Brain pericyte (primary cell): ENCODE results near the gene MRPL14.
"Not testable (repeated sequence)": the region's sequence is repeated elsewhere in the genome, so short reads cannot be mapped to it uniquely, and the experiment has no call there.

Experiments used
- DNase-seq: peaks from one replicate; pipeline ENCODE4 v3.0.0-alpha.2; 2012; ENCODE audit warnings: low read depth, low spot score

The MRPL14 gene

DNA sequence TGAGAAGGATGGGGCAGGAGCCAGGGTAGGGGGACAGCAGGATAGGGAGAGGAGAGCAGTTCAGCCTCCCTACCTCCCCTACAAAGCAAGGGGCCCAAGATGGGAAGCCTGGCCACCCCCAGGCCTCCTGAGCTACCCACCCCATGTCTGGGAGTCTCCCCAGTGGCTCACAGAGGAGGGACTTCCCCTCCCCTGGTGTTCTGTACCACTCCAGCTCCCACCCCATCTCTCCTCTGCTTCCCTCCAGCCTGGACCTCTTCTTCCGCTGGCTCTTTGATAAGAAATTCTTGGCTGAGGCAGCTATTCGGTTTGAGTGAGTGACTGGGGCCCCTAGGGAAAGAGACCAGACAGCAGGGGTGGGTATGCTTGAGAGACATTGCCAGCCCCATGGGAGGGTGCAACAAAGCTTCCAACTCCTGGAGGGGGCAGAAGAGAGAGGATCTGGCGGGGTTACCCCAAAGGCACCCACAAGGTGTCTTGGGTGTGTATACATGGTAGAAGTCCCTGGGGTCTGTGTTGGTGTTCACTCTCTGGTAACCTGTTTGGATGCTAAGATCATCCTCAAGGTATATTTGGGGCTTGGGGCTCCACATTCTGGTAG, 23.2 kb upstream of the MRPL14 start:
- DNase-seq: no peak

DNA sequence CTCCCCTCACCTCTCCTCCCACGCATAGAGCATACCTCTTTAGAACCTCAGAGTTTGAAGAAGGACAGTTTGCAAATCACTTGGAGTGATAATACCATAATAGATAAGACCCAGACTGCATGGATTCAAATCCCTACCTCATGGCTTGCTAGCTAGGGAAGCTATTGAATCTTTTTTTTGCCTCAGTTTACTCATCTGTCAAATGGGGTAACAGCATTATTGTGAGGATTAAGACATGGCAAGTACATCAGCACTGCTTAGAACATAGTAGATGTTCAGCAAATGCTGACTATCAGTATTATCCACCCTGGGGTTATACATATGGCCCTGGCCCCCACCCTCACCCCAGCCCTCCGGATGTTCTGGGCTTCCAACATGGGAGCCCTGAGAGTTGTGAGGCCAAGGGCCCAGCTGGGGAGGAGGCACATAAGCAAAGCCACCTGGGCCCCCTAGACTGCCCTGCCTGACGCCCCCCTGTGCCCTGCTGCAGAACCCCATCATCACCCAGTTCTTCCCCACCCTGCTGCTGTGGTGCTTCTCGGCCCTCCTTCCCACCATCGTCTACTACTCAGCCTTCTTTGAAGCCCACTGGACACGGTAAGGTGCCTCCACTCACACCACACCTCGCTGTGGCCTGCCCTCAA, 22.2 kb upstream of the MRPL14 start:
- no peak for DNase-seq

DNA sequence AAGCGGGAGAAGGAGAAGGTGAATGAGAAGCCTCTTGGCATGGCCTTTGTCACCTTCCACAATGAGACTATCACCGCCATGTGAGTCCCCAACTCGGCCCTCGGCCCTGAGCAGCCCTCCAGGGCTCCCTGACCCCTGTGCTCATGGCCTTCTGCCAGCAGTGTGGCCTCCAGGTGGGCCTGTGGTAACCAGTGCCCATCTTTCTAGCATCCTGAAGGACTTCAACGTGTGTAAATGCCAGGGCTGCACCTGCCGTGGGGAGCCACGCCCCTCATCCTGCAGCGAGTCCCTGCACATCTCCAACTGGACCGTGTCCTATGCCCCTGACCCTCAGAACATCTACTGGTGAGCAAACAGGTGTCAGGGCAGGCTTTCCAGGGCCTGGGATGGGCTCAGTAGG, 21.1 kb upstream of the MRPL14 start:
- DNase-seq: no peak

DNA sequence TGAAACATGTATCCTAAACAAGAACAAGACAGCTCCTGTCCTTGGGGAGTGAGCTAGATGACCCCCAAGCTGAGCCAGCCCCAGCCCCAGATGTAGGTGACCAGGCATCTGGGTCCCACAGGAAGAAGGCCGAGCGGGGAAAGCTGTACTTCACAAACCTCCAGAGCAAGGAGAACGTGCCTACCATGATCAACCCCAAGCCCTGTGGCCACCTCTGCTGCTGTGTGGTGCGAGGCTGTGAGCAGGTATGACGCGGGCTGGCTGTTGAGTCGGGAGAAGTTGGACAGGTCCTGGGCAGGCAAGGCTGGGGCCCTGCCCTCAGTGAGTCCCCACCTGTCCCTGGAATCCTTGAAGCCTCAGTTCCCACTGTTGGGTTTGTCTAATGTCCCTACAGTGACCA, 20.0 kb upstream of the MRPL14 start:
- no peak for DNase-seq

DNA sequence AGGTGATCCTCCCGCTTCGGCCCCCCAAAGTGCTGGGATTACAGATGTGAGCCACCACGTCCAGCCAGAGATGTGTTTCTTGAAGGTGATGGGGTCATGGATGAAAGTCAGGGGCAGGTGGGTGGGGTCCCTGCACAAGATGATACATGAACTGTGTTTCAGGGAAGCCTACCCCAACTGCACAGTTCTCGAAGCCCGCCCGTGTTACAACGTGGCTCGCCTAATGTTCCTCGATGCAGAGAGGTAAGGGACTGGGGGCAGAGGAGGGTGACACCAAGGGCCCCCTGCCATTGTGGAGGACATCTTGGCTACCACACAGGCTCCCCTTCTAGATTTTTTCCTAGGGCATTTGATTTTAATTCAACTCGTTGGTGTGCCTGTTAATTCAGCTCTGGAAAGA, 19.4 kb upstream of the MRPL14 start:
- no peak for DNase-seq

DNA sequence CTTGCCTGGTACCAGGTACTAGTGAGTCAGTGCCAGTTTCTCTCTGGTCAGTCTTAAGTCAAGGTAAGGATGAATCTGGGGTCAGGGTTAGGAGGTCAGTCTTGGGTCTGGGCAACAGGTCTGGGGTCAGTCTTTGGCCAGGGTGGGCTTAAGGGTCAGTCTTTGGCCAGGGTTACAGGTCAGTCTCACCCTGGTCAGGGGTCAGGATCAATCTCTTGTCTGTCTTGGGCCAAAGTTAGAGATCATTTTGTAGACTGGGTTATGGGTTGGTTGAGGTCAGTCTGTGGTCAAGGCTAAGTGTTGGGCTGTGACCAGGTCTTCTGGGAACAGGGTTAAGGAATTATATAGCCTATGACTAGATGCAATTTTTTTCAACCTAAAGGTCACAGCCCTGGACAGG, 18.6 kb upstream of the MRPL14 start:
- no peak for DNase-seq

DNA sequence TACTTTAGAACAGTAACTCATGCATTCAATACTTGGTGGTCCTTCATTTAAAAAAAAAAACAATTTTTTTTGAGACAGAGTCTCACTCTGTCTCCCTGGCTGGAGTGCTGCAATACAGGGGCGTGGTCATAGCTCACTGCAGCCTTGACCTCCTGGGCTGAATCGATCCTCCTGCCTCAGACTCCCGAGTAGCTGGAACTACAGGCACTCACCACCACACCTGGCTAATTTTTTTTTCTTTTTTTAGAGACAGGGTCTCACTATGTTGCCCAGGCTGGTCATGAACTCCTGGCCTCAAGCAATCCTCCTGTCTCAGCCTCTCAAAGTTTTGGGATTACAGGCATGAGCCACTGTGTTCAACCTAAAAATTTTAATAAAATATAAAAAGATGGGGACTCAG, 17.3 kb upstream of the MRPL14 start:
- not testable (repeated sequence) for DNase-seq

DNA sequence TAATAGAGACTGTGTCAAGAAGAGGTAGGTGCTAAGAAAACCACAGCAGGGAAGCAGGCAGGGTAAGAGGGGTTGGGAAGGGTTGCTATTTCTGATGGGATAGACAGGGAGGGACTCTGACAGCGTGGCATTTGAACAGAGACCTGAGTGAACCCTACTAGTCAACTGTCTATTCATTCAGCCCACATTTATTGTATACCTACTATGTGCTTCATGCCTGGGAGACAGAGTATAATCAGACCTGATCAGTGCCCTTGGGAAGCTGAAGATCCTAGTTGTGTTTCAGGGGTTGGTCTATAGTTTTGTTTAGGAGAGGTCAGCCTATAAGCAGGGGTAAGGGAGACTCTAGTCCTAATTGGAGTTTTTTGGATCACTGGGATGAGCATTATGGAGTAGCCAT, 16.5 kb upstream of the MRPL14 start:
- DNase-seq: no peak

DNA sequence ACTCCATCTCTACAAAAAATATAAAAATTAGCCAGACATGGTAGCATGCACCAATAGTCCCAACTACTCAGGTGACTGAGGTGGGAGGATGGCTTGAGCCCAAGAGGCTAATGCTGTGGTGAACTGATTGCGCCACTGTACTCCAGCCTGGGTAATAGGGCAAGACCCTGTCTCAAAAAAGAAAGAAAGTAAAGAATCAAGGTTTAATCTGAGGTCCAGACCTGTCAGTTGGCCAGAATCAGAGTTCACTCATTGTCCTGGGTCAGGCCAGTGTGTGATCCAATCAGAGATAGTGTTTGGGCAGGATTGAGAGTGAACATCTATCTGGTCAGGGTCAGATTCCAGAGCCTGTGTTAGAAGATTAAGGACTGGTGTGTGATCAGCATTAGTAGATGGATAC, 15.6 kb upstream of the MRPL14 start:
- no peak for DNase-seq

DNA sequence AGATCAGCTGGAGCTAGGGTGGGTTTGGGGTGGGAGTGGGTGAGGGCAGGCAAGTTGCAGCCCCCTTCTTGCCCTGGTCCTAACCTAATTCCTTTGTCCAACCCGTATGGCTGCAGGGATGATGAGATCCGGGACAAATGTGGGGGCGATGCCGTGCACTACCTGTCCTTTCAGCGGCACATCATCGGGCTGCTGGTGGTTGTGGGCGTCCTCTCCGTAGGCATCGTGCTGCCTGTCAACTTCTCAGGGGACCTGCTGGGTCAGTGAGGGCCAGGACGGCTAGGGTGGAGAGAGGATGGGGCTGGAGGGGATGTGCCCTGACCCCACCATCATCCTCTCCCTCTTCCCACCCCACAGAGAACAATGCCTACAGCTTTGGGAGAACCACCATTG, 12.1 kb upstream of the MRPL14 start:
- no peak for DNase-seq

DNA sequence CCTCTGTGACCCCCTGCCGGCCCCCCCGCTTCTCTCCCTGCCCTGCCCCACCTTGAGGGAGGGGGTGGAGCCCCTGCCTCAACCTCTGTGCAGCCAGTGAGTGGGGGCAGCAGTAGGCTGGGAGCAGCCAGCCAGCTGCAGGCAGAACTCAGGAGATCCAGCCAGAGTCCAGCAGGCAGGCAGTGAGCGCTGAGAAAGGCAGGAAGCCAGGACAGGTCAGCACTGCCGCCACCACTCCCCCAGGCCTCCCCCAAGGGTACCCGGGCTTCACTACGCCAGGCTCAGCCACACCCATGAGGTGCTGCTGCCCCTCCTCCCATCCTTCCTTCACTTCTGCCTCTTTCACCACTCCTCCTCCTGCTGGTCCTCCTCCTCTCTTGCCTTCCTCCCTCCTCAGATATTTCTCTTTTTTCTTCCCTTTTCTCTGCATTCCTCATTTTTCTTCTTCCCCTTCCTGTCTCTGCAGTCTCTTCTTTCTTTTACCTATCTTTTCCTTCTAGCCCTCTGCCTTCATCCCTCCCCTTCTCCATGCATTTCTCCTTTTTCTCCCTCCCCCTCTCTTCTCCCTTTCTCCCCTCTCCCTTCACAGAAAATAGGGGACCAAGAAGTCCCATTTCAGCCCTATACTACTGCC, 11.6 kb upstream of the MRPL14 start:
- DNase-seq: no peak

DNA sequence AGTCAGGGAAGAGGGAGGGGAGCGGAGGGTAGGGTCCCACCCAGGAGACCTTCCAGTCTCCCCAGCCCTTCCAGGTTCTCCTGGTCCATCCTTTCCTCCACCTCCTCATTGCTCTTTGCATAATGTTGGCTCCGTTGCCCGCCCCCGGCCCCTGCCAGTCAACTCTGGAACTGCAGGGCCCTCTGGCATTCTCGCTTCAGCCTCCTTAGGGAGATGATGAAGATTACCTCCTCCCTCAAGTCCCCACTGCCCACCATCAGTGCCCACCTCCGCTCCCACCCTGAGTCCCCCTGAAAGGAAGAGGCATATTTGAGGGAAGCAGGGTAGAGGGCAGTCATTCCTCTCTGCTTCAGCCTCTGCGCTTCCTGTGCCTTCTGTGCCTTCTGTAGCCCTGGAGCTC, 8.6 kb upstream of the MRPL14 start:
- no peak for DNase-seq

DNA sequence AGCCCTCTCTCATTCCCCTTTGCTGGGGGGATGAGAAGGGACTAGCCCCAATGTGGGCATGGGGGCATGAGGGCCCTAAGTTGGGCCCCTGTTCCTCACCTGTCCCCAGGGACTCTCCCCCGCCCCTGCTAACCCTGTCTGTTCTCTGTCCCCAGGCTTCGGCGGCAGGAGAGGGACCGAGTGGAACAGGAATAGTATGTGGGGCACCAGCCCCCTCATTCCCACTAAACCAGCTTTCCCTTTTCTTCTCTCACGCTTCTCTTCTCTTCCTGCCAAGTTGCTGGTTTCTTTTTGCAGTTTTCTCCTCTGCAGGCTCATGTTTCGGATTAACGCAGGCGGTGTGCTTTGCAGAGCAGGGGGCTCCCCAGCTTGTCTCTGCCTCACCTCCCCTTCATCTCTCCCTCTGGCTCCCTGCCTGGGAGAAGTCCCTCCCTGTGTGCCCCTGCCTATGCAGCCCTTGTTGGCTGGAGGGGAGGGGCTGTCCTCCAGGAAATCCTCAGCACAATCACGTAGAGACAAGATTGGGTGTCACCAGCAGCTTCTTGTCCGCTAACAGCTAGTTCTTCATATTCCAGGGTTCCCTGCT, 8.0 kb upstream of the MRPL14 start:
- no peak for DNase-seq

DNA sequence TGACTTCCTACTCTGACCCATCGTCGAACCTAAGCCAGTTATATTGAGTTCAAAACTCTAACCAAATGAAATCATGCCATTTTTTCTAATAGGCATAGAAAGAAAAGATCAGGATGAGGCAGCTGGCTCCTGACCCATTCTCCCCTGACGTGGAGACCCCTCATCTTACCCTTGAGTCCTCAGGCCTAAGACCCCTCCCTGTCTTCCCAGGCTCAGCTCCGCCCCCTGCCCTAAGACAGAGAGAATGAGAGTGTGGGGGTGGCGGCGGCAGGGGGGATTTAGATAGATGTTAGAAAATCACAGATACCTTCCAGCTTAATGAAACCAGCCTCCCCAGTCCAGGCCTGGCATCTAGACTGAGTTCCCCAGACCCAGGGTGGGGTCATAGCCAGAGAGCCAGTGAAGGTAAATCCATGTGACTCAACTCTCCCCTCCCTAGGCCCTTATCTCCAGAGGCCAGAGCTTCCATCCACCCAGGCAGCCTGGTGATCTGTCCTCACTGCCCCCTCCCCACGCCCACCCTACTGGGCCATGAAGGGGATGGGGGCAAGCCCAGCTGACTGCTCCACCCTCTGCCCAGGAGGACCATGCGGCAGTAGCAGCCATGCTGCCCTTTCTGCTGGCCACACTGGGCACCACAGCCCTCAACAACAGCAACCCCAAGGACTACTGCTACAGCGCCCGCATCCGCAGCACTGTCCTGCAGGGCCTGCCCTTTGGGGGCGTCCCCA, 6.9 kb upstream of the MRPL14 start:
- no peak for DNase-seq

DNA sequence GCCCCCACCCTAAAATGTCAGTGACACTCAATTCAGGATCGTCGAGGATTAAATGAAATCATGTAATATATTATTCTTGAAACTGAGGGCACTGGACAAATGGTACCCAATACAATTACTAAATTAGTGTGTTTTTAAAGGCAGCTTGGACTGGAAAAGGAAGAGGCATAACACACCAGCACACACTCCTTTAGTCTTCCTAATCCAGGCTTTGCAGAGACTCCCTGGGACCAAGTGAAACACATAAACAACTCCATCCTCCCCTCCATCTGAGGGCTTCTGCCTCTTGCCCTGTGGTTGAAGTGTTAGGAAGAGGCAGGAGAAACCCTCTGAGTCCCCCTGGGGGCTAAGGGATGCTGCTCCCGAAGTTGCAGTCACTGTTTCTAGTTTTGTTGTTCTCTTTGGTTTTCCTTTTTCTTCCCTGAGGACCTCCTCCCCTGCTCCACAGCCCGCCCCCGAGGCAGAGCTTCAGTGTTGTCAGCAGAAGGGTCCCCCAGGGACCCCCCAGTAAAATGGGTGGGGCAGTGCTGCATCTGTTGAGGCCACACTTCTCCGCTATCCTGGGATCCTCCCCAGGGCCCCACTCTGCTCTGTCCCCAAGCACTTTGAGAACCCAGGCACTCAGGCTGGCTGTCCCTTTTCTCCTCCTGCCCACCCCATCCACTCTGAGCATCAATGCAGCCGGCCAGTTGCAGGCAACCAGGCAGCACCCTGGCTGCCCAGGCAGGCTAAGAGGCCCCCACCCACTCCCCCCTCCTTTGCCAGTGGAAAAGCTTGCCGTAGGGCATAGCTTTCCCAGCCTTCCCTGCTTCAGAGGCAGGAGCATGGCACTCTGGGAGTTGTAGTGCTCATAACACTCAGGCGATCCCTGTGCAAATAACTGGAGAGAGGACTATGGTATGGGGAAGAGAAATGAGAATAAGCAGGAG, 6.0 kb upstream of the MRPL14 start:
- peak; percentile 38 for DNase-seq

DNA sequence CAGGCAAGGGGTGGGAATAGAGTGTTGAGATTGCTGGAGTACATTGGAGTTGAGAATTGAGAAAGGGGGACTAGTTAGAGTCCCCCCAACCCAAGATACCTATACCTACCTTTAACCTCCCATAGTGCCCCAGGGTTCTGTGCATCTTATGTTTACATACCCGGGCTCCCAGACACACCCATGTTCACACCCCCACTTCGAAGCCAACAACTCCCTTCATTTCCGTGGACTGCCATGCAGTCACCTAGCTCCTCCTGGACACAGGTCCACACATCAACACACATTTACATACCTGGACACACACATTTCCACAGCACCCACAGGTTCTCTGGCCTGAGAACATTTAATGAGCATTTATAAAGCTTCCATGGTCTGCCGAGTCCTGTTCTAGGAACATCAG, 5.2 kb upstream of the MRPL14 start:
- DNase-seq: no peak

DNA sequence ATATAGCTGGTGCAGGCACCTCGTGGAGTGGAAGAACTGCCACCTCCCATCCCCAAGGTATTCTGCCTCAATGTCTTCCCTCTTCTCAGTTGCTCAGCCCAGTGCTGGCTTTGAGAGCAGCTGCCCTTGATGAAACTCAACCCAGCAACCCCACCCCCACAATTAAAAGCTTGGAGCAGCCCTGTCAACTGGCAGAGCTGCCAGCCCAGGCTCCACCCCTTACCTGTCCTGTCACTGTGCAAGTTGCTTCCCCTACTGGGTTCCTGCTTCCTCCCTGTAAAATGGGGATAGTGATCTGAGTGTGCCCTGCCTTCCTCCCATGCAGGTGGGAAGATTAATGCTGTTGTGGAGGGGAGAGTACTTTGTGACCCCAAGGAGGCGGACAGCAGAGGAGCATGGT, 4.6 kb upstream of the MRPL14 start:
- DNase-seq: no peak

DNA sequence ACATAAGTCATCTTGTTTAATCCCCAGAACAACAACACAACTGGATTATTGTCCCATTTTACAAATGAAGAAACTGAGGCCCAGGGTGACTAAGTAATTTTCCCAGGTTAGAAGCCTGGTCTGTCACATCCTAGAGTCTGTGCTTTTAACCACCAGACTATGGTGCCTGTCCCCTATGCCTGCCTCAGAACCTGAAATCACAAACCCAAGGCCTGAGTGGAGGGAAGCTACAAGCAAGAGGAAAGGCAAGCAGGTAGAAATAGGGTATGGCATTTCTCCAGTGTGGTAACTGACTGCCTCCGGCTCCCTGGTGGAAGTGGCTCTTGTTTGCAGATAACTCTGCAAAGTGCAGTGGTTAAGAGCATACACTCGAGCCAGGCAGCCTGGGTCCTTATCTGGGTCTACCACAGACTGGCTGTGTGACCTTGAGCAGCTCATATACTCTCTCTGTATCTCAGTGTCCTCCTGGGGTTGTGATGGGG, 2.6 kb upstream of the MRPL14 start:
- DNase-seq: no peak

DNA sequence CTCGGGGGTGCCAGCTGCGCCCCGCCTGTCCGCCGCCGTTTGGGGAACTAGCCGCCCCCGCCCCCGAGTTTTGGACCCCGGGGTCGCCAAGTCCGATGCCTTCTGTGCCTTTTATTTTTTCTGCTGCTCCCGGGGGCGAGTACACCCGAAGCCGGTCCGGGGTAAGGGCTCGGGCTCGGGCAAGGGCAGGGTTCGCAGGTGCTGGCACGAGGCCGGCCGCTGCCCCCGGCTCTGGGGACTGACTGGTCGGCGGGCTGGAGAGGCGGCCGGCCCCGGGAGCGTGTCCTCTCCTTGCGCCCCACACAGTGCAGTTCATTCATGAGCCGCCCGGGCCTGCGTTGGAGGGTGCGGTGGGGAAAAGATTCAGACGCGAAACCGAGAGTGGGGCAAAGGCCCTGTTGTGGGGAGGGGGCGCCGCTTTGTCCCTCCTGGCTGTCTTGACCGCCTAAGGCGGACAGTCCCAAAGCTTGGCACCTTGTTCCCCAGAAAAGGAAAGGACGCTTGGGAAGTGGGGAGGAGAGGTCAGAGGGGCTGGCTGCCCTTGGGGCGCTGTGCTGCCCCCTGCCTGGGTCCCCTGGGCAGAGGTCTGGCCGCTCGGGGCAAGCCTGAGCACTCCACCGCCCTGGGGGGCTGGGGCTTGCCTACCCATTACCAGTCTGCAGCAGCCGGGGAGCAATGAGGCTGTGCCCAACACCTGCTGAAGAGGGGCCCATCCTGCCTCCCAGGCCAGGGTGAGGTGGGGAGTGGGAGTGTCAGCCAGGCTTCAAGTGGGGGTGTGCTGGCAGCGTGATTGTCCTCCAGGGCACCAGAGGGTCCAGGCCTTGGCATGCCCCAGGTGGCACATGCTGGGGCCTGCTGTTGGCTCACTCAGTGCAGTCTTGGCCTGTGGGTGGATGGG, 1.0 kb upstream of the MRPL14 start:
- DNase-seq: no peak
